ENCODE measurements around the gene PROSER2. TPM values are rescaled to one million over a fixed set of nuclear protein-coding genes. Genes with fewer than 3 reads are reported as not detected.
"Not testable (repeated sequence)": the region's sequence is repeated elsewhere in the genome, so short reads cannot be mapped to it uniquely, and the experiment has no call there.

PROSER2 gene
- total and polyA plus RNA-seq, 9 of the 15 experiments (the other 6 are each of a cell fraction or from before 2014, with no cell fraction given): 0.62 to 14.8 (median 2.9) TPM

GRCh38 chr10:11852637-11853036, 29.5 kb downstream of the PROSER2 start:
- POLR2A ChIA-PET: interaction anchor here (0.7 to 0.9 kb wide), 2 partner anchors 10 to 13 kb away, joined by 3 to 4 read pairs; no protein-coding TSS in a partner anchor
- in situ Hi-C loops (cut with MboI); H2AFZ ChIP-seq (ENCODE audit: low read depth, low read length); DNase-seq (ENCODE audit: extremely low read depth in 1 of 4, low spot score in 3 of 4); FAIRE-seq; intact Hi-C loops (cut with micrococcal nuclease); H4K20me1 ChIP-seq (replicated peaks; ENCODE audit: control insufficient read depth, insufficient read depth, low read length); CTCF ChIA-PET (ENCODE audit: low intra/inter-chr PET ratio); H3K4me3 ChIP-seq; H3K9me3 ChIP-seq (replicated peaks; ENCODE audit: control insufficient read depth, insufficient read depth, low read depth, low read length); H3K27ac ChIP-seq (ENCODE audit: extremely low read depth, low read depth, low read length); H3K79me2 ChIP-seq (ENCODE audit: control insufficient read depth, insufficient read depth, low read length); BruUV-seq (replicated peaks); ATAC-seq; H3K9ac ChIP-seq (ENCODE audit: insufficient read depth in 1 of 2, low read depth in 2 of 2, low read length in 2 of 2); H3K9me1 ChIP-seq (ENCODE audit: control insufficient read depth, insufficient read depth, low read length); H3K27me3 ChIP-seq (ENCODE audit: control insufficient read depth in 2 of 2, insufficient read depth in 2 of 2, low read length in 2 of 2); H3K4me1 ChIP-seq (replicated peaks in 1 of 2; ENCODE audit: control insufficient read depth in 2 of 2, insufficient read depth in 2 of 2, low read length in 2 of 2); H3K4me2 ChIP-seq (ENCODE audit: insufficient read depth, low read length): not testable (repeated sequence)
- 95% methylated on average over 10 of the region's 13 CpGs for WGBS (ENCODE audit: insufficient coverage, low coverage, missing lambda C conversion rate)
- H3K36me3 ChIP-seq (ENCODE audit: control insufficient read depth, insufficient read depth, low read length): peaks cover 72% of the 10 kb centered on the region
- 0 out of 2 replicates have a peak, but pooled peaks have one; percentile 5 for TF ChIP-seq POLR2G (IDR thresholded peaks at IDR 0.05; ENCODE audit: low read depth, low read length)

GRCh38 chr10:11853468-11853867, 30.3 kb downstream of the PROSER2 start:
- Histone ChIP-seq H3K4me3 (no peak overlapping the region), H3K4me2 (ENCODE audit: insufficient read depth, low read length) (no peak overlapping the region), H3K9ac (ENCODE audit: insufficient read depth in 1 of 2, low read depth in 2 of 2, low read length in 2 of 2) (no peak overlapping the region), H3K9me3 (replicated peaks; ENCODE audit: control insufficient read depth, insufficient read depth, low read depth, low read length) (no peaks in the 10 kb centered on the region), H3K4me1 (replicated peaks in 1 of 2; ENCODE audit: control insufficient read depth in 2 of 2, insufficient read depth in 2 of 2, low read length in 2 of 2) (no peaks in the 10 kb centered on the region), H3K27ac (ENCODE audit: extremely low read depth, low read depth, low read length) (no peak overlapping the region), H3K79me2 (ENCODE audit: control insufficient read depth, insufficient read depth, low read length) (no peaks in the 10 kb centered on the region; the same call in 2 of the 3 replicates), H3K27me3 (ENCODE audit: control insufficient read depth in 2 of 2, insufficient read depth in 2 of 2, low read length in 2 of 2) (no peaks in the 10 kb centered on the region), H4K20me1 (replicated peaks; ENCODE audit: control insufficient read depth, insufficient read depth, low read length) (no peaks in the 10 kb centered on the region; the same call in 1 of the 2 replicates), H2AFZ (ENCODE audit: low read depth, low read length) (no peak overlapping the region), H3K9me1 (ENCODE audit: control insufficient read depth, insufficient read depth, low read length) (no peaks in the 10 kb centered on the region), H3K36me3 (ENCODE audit: control insufficient read depth, insufficient read depth, low read length) (peaks cover 79% of the 10 kb centered on the region)
- in situ Hi-C loops (cut with MboI) (no loop called here), intact Hi-C loops (cut with micrococcal nuclease) (no loop called here)
- no peak for FAIRE-seq
- POLR2A ChIA-PET: interaction anchor here (0.9 kb wide), 1 partner anchor 9 kb away, joined by 4 read pairs; no protein-coding TSS in a partner anchor
- TF ChIP-seq RAD21 (CRISPR knock-in tag; conservative IDR thresholded peaks at IDR 0.05 in 1 of 2, IDR thresholded peaks at IDR 0.05 in 1 of 2): peak in 1 of 2 experiments; percentile 39; a peak in 1 of 4 replicates
- TF ChIP-seq YY1 (IDR thresholded peaks at IDR 0.05; ENCODE audit: borderline replicate concordance in 1 of 3, control insufficient read depth in 1 of 3, extremely low read depth in 1 of 3, insufficient read depth in 3 of 3, insufficient read length in 1 of 3, insufficient replicate concordance in 2 of 3, low read depth in 1 of 3, low read length in 2 of 3): peak; percentile 24 to 87 (median 55)
- TF ChIP-seq ZNF280A (IDR thresholded peaks at IDR 0.05; ENCODE audit: low read depth, partially characterized antibody): no peak
- TF ChIP-seq MEF2A (IDR thresholded peaks at IDR 0.05; ENCODE audit: control insufficient read depth, low read depth, low read length): no peak
- no peak for TF ChIP-seq FOXJ3 (CRISPR knock-in tag; IDR thresholded peaks at IDR 0.05)
- TF ChIP-seq STAT5B (CRISPR knock-in tag; IDR thresholded peaks at IDR 0.05): no peak
- TF ChIP-seq CTCF (IDR thresholded peaks at IDR 0.05 in 2 of 3, conservative IDR thresholded peaks at IDR 0.05 in 1 of 3; ENCODE audit: insufficient read depth in 2 of 3, low read depth in 1 of 3, low read length in 3 of 3): peak; percentile 54 to 57 (median 56)
- peak; percentile 26 to 55 (median 48) for DNase-seq (ENCODE audit: extremely low read depth in 1 of 4, low spot score in 3 of 4)
- ATAC-seq: peak; percentile 68
- CTCF ChIA-PET (ENCODE audit: low intra/inter-chr PET ratio): no interaction called here
- no TSS peak for BruUV-seq (replicated peaks)
- WGBS (ENCODE audit: insufficient coverage, low coverage, missing lambda C conversion rate): 73% methylated on average over 8 of the region's 11 CpGs
